ENCODE measurements around the gene CDH11.

CDH11 gene

GRCh38 chr16:64926476-64926875 lies 195.4 kb downstream of the CDH11 start:
- no peak for DNase-seq (ENCODE audit: insufficient read length, low spot score)
- FAIRE-seq, result no peak

DNA sequence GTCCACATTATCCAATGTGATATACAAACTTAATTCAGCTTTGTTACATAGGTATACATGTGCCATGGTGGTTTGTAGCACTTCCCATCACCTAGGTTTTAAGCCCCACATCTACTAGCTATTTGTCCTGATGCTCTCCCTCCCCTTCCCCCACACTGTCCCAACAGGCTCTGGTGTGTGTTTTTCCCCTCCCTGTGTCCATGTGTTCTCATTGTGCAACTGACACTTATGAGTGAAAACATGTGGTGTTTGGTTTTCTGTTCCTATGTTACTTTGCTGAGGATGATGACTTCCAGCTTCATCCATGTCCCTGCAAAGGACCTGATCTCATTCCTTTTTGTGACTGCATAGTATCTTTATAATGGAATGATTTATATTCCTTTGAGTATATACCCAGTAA lies 196.7 kb downstream of the CDH11 start:
- FAIRE-seq (no peak), DNase-seq (ENCODE audit: insufficient read length, low spot score) (no peak)

- FAIRE-seq (no peak), DNase-seq (ENCODE audit: insufficient read length, low spot score) (no peak)
Measured at GRCh38 chr16:64924086-64924485, 197.8 kb downstream of the CDH11 start.

DNA sequence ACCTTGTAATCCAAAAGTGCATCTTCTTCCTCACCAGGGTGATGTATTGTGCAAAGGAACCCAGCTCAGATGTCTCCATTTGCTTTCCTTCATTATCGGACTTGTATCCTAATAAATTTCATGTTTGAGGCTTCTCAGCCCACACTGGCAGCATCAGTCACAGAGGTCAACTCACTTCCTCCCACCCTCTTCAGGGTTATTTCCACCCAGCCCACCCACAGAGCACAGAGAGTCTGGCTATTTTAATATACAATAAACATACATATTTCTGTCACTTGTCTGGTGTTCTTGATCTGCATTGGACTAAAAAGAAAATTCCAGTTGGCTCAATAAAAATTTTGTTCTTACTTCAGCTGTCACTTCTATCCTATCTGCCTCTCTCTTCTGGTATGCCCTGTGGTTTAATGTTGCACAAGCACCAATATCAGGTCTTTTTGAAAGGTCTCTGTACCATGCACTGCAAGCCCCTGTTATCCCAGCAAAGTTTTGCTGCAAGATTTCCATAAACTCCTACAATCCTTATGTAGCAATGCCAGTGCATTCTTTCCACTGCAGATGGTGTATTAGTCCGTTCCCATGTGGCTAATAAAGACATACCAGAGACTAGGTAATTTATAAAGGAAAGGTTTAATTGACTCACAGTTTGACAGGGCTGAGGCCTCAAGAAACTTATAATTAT lies 201.8 kb downstream of the CDH11 start:
- no peak for DNase-seq (ENCODE audit: insufficient read length, low spot score)
- no peak for FAIRE-seq

DNA sequence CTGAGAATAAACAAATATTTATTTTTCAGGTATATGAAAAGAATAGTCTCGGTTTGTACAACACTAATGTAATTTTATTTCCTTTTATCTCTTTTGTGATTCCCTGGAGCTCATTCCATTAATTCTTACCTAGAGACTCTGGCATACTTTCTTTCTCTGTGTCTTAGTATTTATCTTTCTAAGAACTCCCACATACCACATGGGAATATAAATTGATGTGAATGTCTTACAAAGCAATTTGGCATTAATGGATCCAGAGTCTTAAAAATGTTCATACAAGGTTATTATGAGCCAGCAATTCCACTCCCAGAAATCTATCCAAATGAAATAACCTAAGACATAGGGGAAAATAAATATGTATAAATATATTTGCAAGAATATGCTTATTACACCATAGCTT lies 202.7 kb downstream of the CDH11 start:
- DNase-seq (ENCODE audit: insufficient read length, low spot score), result no peak
- FAIRE-seq, result no peak

GRCh38 chr16:64916051-64916450 lies 205.8 kb downstream of the CDH11 start:
- DNase-seq (ENCODE audit: insufficient read length, low spot score) (no peak), FAIRE-seq (no peak)

GRCh38 chr16:64910356-64910755 lies 211.5 kb downstream of the CDH11 start:
- FAIRE-seq (no peak), DNase-seq (ENCODE audit: insufficient read length, low spot score) (no peak)

GRCh38 chr16:64907844-64908243 lies 214.0 kb downstream of the CDH11 start:
- no peak for DNase-seq (ENCODE audit: insufficient read length, low spot score)
- FAIRE-seq, result no peak

DNA sequence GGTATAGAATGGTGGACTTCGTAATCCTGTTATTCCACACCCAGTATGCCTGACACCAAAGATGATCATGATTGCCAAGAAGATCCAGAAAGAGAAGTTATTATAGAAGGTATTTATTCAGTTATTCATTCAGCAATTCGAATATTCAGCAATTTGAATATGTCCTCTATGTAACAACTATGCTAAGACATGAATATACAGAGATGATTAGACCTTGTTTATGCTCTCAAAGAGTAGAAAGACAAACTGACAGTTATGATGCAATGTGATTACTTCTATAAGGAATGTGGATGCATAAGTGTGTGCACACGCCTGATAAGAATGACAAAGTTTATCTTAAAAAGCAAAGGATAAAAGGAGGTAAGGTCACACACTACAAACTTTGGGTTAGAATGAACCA lies 218.1 kb downstream of the CDH11 start:
- no peak for DNase-seq (ENCODE audit: insufficient read length, low spot score)

GRCh38 chr16:64900517-64900916 lies 221.3 kb downstream of the CDH11 start:
- DNase-seq (ENCODE audit: insufficient read length, low spot score) (no peak), FAIRE-seq (no peak)

More for the DNA sequence above, 218.1 kb downstream of the CDH11 start:
- FAIRE-seq, result no peak

- FAIRE-seq (no peak), DNase-seq (ENCODE audit: insufficient read length, low spot score) (no peak)
Measured at GRCh38 chr16:64900019-64900418, 221.8 kb downstream of the CDH11 start.

GRCh38 chr16:64898159-64898558 lies 223.7 kb downstream of the CDH11 start:
- DNase-seq (ENCODE audit: insufficient read length, low spot score) (no peak), FAIRE-seq (no peak)
